ENCODE data around the gene SBNO2. TPM values are rescaled to one million over a fixed set of nuclear protein-coding genes. Genes with fewer than 3 reads are reported as not detected.
A peak's percentile ranks its signal among the peaks of the same experiment; 100 is the strongest.

The SBNO2 gene
- total RNA-seq, 1 donor from 2014 or later = 61.6 TPM

GRCh38 chr19:1217366-1217765 lies 43.3 kb upstream of the SBNO2 start:
- H3K36me3 Mint-ChIP-seq (ENCODE audit: unreplicated experiment) = peaks cover 7% of the 10 kb centered on the region
- peaks cover 35% of the 10 kb centered on the region for H3K4me1 Mint-ChIP-seq (ENCODE audit: unreplicated experiment)
- no peak for TF ChIP-seq CTCF (IDR thresholded peaks at IDR 0.05)
- no peak overlapping the region for H3K4me3 Mint-ChIP-seq (ENCODE audit: unreplicated experiment)
- no peak for DNase-seq (ENCODE audit: extremely low spot score, unreplicated experiment)
- H3K27ac Mint-ChIP-seq (ENCODE audit: unreplicated experiment) = no peak overlapping the region
- no peaks in the 10 kb centered on the region for H3K27me3 Mint-ChIP-seq (ENCODE audit: unreplicated experiment)
- no peaks in the 10 kb centered on the region for H3K9me3 Mint-ChIP-seq (ENCODE audit: unreplicated experiment)

- DNase-seq (ENCODE audit: extremely low spot score, unreplicated experiment) = no peak
- H3K4me3 Mint-ChIP-seq (ENCODE audit: unreplicated experiment) = no peak overlapping the region
- peak overlapping the region; percentile 91 for H3K27ac Mint-ChIP-seq (ENCODE audit: unreplicated experiment)
- no peaks in the 10 kb centered on the region for H3K9me3 Mint-ChIP-seq (ENCODE audit: unreplicated experiment)
- peaks cover 7% of the 10 kb centered on the region for H3K36me3 Mint-ChIP-seq (ENCODE audit: unreplicated experiment)
- no peaks in the 10 kb centered on the region for H3K27me3 Mint-ChIP-seq (ENCODE audit: unreplicated experiment)
- peaks cover 35% of the 10 kb centered on the region for H3K4me1 Mint-ChIP-seq (ENCODE audit: unreplicated experiment)
- TF ChIP-seq CTCF (IDR thresholded peaks at IDR 0.05) = no peak
These were observed 42.7 kb upstream of the SBNO2 start for GRCh38 chr19:1216756-1217155.

GRCh38 chr19:1214862-1215731 lies 41.0 kb upstream of the SBNO2 start:
- peaks cover 42% of the 10 kb centered on the region for H3K4me1 Mint-ChIP-seq (ENCODE audit: unreplicated experiment)
- no peaks in the 10 kb centered on the region for H3K27me3 Mint-ChIP-seq (ENCODE audit: unreplicated experiment)
- H3K4me3 Mint-ChIP-seq (ENCODE audit: unreplicated experiment) = no peak overlapping the region
- H3K27ac Mint-ChIP-seq (ENCODE audit: unreplicated experiment) = peak overlapping the region; percentile 91
- no peak for TF ChIP-seq CTCF (IDR thresholded peaks at IDR 0.05)
- no peak for DNase-seq (ENCODE audit: extremely low spot score, unreplicated experiment)
- no peaks in the 10 kb centered on the region for H3K9me3 Mint-ChIP-seq (ENCODE audit: unreplicated experiment)
- H3K36me3 Mint-ChIP-seq (ENCODE audit: unreplicated experiment) = peaks cover 8% of the 10 kb centered on the region

- peaks cover 46% of the 10 kb centered on the region for H3K4me1 Mint-ChIP-seq (ENCODE audit: unreplicated experiment)
- no peaks in the 10 kb centered on the region for H3K27me3 Mint-ChIP-seq (ENCODE audit: unreplicated experiment)
- no peak for DNase-seq (ENCODE audit: extremely low spot score, unreplicated experiment)
- no peak for TF ChIP-seq CTCF (IDR thresholded peaks at IDR 0.05)
- no peaks in the 10 kb centered on the region for H3K9me3 Mint-ChIP-seq (ENCODE audit: unreplicated experiment)
- H3K4me3 Mint-ChIP-seq (ENCODE audit: unreplicated experiment) = no peak overlapping the region
- peaks cover 8% of the 10 kb centered on the region for H3K36me3 Mint-ChIP-seq (ENCODE audit: unreplicated experiment)
- peak overlapping the region; percentile 91 for H3K27ac Mint-ChIP-seq (ENCODE audit: unreplicated experiment)
These were observed 40.3 kb upstream of the SBNO2 start for GRCh38 chr19:1214299-1214861.

All from osteocyte (in vitro differentiated cells).